Activated T-cell treated with anti-CD3 and anti-CD28 coated beads for 48 hours (primary cell): ENCODE data around the gene PIK3R1.

Source experiments
- DNase-seq: peaks from one replicate; pipeline ENCODE4 v3.0.0-alpha.2; 2020; ENCODE audit warnings: low read depth

PIK3R1 gene

DNA sequence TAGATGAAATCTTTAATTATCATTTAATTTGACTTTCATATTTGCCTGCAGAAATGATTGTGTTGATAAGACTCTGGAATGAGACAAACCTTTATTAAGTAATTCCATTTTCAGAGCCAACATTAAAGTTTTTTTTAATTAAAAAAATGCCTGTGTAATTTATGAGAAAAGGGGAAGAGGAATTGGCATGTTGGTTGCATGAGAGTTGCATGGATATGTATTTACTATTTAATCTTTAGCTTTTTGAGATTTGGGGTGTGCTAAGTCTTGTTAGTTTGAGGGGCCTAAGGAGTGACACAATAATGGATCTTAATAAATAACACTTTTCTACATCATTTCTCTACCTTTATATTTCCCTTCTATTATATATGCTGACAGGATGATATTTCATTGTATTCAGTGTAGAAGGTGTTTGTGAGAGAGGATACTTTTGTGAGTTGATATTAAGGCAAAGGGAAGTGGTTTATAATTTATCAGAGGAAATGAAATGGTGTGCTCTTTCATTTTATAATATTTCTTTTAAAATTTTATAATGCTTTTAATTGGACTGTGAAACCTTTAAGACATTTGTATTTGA is 54.9 kb downstream of the PIK3R1 start:
- DNase-seq, result no peak

DNA sequence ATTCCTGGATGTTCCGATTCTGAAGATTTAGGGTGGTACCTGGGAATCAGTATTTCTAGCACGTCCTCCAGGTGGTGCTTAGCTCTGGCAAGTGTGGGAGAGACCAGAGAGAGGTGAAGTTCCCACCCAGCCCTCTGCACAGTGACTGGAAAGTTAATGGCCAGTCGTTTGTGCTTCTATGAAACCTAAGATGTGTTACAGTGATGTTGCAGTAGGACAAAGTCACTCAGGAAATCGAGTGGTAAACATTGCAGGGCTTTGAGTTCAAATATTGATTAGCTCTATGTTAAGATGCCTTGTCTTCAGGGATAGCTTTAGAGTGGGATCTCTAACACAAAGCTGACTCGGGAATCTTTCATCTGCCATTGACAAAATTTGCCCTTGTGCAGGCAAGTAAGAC is 55.6 kb downstream of the PIK3R1 start:
- no peak for DNase-seq

DNA sequence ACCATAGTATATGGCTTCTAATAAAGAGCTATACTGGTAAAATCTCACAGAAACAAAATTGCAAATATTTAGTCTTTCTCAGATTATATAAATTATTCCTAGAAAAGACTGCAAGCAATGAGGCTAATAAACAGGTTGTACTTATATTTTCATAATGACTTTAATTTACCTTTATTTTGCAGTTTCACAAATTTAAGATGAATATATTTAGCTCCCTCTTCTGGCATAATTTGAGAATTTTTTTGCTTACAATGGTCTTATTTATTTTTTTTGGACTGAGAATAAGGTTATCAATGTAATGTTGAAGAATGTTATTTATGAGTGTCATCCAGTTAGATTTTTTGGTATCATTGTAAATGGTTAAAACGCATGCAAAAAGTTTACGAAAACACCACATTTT is 56.7 kb downstream of the PIK3R1 start:
- DNase-seq, result no peak

DNA sequence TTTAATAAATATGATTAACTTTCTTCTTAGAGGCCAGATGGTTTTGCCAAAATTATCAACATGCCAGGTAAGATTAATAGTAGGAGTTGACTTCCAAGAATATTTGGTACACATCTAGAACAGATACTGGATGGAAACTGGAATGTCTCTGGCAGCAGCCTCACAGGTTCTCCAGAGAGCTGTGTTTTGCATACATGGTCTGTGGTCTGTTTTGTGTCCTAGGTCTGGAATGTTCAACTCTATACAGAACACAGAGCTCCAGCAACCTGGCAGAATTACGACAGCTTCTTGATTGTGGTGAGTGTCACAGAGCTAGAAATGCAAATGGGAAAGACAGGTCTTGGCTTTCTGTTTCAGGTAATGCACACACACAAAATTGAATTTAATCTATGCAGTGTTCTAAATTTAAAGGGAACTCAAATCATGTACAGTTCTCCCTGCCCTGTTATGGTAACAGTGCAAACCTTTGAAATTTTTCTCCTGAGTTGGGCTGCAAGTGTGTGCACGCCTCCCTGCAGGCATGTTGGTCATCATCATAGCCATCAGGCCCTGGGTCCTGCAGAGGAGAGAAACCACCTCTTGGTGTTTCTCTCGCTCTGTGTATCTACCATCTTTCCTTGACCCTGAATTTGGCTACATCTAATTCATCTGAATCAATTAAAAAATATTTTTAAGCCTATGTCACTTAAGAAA is 58.3 kb downstream of the PIK3R1 start:
- DNase-seq, result no peak

DNA sequence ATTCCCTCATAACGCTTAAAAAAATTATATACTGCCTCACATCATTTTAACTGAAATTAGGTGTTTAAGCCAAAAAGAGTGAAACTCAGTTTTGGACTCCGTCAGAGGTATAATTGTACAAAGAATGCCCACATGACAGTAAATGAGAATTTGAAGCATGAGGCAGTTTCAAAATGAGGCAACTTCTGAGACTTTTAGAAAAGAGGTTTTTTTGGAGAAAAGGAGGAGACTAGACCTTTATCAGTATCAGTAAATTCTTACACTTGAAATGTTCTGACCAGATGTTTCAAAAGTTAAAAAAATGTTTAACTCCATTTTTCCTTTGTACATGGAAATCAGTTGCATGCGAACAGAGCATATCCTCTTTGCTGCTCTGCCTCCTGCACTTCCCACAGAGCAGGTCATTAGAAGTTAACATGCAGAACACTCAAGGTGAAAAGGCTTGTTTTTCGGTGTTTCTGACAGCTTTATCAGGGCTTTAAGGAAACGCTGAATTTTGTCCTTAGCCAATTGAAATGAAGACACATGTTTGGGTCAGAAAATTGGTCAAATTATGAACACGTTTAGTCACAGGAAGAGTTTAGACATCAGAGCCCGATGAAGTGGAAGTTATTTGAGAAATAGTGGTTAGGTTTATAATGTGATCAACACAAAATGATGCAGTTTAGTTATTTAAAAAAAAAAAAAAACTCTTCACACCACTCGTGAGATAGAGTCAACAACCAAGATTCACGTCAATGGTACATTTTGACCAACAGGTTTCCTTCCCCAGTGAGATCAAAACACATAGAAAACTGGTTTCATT is 59.5 kb downstream of the PIK3R1 start:
- DNase-seq, result no peak

DNA sequence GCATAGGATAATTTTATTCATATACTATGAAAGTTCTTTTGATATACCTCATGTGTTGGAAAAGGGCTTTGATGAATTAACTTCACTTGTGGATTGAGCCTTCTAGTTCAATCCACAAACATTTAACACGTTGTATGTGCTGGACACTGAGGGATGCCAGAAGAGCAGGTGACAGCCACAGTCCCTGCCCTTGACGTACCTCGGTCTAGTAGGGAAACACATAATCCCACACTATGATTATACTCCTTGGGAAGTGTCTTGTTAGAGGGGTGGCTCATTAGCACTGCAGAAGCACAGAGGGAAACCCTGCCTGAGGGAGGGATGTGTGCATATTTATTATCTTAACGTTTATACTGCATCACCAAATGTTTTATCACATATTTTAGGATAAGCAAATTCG is 61.2 kb downstream of the PIK3R1 start:
- DNase-seq, result no peak

DNA sequence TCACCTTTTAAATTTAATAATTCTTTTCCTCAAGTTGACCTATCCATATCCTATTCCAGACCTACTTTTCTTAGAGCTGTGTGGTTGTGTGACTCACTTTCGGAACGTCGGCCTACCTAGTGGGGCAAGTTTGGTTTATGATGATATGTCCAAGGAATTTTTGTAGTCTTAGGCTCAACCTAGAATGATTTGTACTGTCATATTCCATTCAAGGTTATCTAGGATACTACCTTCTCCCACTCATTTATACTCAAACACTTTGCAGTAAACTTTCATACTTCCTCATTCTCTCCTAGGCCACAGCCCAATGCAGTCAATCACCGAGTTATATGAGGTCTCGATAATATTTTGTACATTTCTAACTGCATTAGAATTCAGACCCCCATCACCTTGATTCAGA is 61.9 kb downstream of the PIK3R1 start:
- no peak for DNase-seq

DNA sequence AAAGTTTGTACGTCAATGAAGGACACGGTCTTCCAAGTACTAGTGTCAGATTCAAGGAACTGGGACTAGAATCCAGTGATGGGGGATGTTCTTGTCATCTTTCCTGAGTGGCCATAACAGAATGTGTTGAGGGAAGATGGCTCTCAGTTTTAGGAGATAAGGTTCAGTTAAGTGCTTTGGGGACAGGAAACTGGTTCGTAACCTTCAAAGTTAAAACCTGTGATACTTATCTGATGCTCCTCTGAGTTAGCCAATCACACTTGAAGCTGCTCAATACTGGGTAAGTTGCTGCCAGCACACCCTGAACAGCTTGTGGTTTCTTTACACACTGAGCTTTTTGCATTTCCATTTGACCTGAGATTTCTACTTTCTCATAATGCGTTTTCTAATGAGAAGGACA is 64.4 kb downstream of the PIK3R1 start:
- no peak for DNase-seq

DNA sequence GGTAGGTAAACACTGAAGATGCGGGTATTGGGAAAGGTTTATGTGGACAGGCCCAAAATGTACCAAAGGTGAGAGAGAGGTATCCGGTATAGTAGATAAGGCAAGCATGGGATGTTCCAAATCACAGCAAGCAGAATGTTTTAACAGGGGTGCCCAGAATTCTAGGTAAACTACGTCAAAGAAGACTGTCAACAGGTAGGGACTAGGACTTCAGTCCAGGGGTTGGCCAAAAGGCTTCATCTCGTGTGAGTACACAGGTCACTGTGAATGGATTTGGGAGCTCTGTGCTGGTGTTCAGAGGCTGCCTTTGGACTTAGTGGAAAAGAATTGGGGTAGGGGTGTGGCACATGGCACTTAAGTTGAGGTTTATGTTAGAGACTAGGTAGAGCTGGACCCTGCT is 66.4 kb downstream of the PIK3R1 start:
- DNase-seq, result no peak

DNA sequence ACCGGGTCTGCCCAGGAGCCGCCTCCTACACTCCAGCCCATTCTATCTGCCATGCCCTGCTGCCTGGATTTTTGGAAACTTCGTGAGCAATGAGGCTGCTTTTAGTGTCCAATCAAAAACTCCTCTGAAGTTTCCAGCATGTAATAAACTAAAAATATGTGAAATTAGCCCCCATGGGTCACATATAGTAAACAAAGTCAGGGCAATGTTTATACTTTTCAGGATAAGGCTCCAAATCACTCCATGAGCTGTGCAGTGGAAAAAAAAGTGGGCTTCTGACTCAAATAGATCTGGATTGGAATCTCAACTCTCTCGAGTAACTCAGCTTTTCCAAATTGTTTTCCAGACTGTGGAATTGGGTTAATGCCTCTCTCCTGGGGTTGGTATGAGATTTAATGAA is 68.2 kb downstream of the PIK3R1 start:
- no peak for DNase-seq

DNA sequence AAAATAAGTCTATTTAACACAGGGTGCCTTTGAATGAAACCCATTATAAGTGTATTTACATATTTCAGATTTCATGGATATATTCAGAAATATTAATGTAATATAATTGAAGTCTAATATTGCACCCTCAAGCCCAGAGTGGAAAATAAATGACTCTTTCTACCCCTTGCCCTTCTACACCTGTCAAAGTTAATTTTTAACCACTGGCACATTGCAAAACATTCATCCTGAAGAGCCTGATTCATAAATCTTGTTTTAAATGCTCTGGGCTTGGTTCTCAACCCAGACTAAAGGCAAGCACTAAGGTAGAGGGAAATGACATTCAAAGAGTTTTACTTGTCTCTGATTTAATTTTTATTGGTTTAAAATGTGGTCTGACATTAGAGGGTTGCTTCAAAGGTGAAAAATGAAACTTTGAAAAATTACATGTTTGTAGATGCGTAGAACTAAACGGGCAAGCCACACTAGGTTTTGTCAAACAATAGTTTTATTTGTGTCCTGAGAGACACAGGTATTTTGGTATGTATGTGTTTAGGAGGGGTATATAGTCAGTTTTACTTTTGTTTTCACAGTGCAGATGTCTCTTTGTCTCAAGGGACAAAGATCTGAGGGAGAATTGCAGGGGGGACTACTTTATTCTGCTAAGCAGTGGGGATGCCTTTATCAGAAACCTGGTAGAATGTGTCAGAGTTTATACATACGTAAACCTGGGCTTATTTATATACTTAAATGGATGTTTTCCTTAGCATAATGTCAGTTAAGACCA is 69.7 kb downstream of the PIK3R1 start:
- no peak for DNase-seq

DNA sequence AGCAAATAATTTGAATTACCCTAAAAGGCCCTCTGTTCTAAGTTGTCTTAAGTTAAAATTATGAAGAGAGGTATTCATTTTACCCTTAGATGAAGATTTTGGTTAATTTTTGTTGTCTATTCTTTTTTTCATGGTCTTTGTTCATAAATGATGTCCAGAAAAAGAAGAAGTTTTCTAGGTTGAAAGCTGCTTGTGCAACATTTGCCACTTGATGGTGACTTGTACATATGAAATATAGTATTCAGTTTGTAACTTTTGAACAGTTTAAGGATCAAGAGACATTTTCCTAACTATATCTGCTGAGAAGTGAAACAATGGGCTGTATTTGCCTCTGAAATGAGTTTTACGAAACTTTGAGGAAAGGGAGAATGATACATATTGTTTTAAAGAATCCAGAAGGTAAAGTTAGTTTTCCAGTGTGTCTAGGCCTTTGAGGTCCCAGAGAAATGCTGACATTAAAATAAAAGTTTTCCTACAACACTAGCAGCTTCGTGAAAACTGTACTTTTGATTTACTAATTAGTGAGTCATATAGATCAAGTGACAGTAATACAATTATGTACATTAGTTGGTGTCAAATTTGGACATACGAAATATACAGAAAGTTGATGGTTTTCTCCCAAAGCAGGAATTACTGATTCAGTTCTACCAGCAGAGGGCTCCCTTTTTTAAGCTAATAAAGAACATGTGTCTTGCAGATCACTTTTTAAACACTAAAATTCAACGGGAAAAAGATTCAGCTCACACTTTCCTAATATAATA is 70.5 kb downstream of the PIK3R1 start:
- no peak for DNase-seq

DNA sequence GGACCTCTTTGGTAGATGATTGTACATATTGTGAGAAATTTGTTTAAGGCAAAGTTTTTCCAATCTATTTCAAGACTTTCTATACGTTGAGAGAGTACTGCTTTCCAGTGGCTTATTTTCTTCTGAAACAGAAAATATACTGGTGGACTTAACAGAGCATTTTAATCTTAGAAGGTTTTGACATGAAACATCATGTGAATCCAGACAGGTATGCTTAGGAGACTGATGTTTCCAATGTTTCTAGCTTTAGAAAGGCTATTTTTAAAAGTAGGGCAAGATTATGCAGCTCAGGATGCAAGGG is 71.0 kb downstream of the PIK3R1 start:
- DNase-seq, result no peak

DNA sequence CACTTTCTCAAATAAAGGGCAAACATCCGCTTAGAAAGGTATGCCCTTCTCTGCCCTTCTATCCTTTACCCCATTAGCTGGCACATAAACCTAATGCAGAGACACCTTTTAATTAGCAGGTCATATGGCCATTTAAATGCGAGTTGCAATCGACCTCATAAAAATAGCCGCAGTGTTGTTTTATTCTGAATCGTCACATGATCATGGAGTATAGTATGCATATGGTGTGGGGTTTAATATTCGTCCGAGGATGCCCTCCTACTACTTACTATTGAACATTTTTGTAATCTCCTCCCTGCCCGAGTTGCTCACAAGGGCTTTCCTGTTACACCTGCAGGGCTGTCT is 72.0 kb downstream of the PIK3R1 start:
- no peak for DNase-seq

DNA sequence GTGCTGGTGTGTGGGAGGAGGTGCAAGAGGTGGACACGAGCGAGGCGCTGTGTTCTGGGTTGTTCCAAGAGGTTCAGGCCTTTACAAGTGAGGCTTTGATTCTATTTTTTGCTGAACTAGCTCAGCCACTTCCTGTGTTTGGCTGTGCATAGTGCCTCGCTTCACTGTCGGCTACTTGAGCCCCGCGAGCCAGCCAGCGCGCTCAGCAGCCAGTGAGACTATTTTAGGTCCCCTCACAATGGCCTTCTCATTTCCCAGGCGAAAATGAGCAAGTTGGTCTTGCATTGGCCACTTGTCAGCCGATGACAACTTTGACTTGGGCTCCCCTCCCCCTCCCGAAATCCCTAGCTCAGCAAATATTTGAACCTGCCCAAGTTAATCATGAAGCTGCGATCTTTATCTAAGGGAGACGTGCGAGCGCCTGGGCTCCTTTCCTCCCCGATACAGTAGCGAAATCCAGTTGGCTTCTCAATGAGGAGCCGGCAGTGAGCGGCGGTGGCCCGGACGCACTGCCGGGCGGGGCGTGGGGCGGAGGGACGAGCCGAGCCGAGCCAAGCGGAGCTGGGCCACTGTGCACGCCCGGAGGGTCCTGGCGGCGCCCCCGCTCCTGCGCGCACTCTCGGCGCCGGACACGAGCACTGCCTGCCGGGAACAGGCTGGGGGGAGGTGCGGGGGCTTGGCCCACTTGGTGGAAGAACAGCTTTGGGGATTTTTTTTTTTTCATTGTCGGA is 72.6 kb downstream of the PIK3R1 start:
- peak; percentile 28 for DNase-seq

DNA sequence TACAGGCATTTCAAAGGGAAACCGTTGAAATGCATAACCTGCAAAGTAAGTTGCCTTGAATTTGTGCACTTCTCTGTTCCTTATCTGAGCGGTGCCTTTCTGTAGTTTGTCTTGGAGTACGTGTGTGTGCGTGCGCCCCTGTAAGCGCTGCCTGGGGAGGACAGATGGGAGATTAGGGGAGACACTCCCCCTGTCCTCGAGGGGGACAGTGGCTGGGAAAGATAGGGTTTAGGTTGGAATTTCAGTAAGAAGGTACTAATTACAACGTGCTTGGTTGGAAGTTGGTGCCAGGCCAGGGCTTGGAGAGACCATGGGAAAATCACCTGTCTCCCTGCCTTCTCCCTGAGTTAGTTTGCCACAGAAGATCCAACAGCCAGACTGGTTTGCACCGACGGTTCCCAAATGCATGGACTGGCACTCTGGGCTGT is 73.2 kb downstream of the PIK3R1 start:
- no peak for DNase-seq

DNA sequence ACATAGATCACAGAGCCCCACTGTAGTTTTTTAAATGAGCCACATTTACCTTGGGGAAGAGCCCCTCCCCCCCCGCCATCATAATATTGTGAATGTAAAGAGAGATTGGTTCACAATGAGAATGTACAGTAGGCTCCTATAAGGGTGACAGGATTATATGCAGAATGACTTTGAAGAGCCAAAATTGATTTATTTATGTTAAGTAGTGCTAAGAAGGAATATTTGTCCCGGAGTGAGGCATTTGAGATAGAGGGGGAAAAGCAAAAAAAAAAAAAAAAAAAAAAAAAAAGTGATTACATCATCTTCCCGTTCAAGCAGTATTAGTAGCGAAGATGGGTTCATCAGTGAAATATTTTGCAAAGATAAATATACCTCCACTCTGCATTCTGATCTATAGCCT is 73.9 kb downstream of the PIK3R1 start:
- DNase-seq, result no peak

DNA sequence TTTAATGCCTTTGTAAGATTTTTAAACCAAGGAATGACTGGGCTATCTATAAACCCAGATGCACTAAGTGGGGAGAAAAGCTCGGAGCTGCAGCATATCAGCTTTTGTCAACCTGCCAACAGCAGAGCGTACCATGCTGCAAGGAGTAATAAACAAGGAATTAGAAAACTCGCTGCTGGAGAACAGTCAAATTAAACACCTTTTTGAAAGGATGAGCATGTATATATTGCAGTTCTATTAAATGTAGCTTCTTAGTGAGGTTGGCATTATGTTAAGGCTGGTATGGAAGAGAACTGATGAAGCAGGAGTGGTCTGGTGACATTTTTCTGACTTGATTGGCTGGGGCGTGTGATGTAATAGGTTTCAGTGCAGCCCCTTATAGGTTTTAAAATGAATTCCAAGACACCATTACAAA is 74.7 kb downstream of the PIK3R1 start:
- DNase-seq, result no peak

DNA sequence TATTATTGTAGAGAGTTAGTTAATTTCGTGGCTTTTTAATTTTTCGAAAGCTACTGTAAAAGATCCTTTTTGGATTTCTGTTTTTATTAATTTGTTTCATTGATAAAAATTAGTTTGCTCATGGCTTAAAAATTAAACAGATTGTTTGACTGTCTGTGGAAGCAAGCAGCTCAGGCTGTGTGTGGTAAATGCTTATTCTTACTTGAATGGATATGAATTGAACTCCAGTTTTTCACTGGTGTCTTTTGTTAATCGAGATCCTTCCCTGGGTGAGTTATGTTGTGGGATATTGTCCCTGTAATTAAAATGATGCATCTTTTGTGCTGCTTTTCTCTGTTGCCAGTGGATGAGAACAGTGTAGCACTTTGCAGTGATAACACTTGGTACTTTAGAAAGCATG is 75.3 kb downstream of the PIK3R1 start:
- no peak for DNase-seq

DNA sequence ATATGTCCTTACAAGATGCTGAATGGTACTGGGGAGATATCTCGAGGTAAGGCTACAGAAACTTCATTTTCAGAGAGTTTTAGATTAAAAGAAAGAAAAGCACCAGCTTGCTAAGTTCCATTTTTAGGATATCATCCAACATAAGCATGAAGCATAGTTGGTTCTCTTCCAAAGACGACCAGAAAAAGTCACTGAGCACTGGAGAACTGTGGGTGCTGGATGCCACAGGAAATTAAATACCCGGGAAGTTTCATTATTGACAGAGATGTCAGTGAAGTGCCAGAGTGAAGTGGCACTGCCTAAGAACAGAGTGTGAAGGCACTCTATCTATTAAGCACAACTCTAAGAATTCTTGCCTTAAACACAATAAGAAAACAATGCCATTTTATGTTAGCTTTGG is 76.8 kb downstream of the PIK3R1 start:
- DNase-seq, result no peak

DNA sequence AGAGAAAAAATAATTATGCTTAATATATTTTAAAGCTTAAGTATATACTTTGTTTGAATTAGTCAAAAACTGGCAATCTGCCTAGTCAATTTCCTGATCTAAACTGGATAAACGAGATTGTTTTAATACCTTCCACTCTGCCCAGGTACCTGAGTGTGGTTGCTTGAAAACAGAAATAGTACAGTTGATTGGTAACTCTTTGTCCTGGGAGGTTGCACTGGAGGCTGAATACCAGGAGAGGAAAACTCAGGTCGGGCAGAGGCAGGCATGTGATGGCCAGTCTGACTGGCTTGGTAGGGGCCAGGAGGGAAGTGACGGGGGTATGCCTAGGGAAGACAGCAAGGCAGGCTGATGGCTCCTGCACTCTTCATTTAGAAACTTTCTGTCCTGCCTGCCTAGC is 80.2 kb downstream of the PIK3R1 start:
- no peak for DNase-seq

DNA sequence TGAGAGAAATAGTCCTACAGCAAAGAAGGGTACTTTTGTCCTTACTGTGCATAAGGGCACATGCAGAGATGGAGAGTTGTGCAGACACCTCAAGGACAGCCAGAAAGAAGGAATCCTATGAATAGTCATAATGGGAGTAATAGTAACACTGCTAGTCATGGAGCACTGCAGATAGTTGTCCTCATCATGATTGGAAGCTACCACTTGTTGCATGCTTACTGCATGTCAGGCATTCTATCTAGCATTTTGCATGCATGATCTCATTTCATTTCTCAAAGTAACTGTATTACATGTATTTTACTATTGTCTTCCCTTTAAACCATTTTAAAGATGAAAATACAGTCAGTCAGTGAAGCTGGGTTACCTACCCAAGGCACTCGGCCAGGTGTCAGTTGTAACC is 81.3 kb downstream of the PIK3R1 start:
- DNase-seq, result no peak
